AG10803 (cell line): ENCODE data around the gene NDUFAF8.

Experiments
- DNase-seq: peaks from one replicate; pipeline ENCODE4 v3.0.0; 2010; ENCODE audit warnings: low read depth
- H3K4me3 ChIP-seq: 2 replicates; pipeline ENCODE4 v1.5.1; 2011; ENCODE audit warnings: mild to moderate bottlenecking, low read length, control low read depth
- TF ChIP-seq, protein P1 (sequence below): conservative IDR thresholded peaks from 2 replicates; pipeline ENCODE4 v1.5.1; 2011; ENCODE audit warnings: mild to moderate bottlenecking, low read length, control low read depth, inconsistent platforms

Gene NDUFAF8

DNA sequence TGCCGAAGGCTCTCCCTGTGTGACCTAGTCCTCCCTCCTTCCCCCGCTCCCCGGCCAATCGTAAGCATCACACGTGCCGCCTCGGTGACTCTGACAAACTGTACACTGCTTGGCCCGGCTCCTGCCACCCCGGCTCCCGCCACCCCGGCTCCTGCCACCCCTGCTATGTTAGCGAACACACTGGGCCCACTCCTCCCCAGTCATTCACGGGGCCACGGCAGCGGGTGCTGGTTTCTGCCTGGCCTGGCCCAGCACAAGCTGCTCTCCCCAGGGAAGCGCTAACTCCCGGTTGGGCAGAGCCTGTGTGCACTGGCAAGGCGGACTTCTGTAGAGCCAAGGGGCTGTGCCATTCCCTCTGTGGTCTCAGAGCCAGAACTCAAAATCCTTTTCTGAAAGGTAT, 22.0 kb downstream of the NDUFAF8 start:
- TF ChIP-seq, protein P1, sequence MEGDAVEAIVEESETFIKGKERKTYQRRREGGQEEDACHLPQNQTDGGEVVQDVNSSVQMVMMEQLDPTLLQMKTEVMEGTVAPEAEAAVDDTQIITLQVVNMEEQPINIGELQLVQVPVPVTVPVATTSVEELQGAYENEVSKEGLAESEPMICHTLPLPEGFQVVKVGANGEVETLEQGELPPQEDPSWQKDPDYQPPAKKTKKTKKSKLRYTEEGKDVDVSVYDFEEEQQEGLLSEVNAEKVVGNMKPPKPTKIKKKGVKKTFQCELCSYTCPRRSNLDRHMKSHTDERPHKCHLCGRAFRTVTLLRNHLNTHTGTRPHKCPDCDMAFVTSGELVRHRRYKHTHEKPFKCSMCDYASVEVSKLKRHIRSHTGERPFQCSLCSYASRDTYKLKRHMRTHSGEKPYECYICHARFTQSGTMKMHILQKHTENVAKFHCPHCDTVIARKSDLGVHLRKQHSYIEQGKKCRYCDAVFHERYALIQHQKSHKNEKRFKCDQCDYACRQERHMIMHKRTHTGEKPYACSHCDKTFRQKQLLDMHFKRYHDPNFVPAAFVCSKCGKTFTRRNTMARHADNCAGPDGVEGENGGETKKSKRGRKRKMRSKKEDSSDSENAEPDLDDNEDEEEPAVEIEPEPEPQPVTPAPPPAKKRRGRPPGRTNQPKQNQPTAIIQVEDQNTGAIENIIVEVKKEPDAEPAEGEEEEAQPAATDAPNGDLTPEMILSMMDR: no peak
- DNase-seq: no peak
- H3K4me3 ChIP-seq: no peak overlapping the region

DNA sequence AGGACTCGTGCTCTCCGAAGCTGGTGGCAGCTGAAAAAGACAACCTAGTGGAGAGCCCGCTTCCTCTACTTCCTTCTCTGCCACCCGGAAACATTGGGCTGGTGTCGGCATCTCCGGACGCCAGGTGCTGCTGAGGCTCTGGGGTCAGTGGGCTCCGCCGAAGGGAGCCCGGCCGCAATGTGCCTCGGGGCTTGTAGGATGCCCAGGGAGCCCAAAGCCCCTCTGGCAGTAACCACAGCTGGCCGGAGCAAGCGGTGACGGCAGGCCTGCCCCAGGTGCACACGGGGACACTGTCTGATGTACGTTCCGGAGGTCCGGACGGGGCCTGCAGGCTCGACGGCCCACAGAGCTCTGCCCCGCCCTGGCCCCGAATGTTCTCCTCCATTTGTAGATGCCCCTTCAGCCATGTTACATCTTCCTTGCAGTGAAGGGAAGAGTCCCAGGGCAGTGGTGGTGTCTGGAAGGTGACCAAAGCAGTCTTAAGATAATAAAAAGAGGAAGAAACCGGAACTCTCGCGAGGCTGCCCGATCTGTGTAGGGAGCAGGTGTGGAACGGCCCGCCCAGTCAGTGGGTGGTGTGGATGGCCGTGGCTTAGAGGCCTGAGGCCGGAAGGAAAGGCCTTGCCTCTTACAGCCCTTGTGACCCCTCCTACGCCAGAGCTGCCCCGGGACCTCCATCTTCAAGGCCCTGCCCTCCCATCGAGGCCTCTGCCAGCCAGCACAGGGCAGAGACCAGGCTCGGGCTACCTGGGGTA, 22.6 kb downstream of the NDUFAF8 start:
- no peak overlapping the region for H3K4me3 ChIP-seq
- TF ChIP-seq, protein P1: no peak
- no peak for DNase-seq

DNA sequence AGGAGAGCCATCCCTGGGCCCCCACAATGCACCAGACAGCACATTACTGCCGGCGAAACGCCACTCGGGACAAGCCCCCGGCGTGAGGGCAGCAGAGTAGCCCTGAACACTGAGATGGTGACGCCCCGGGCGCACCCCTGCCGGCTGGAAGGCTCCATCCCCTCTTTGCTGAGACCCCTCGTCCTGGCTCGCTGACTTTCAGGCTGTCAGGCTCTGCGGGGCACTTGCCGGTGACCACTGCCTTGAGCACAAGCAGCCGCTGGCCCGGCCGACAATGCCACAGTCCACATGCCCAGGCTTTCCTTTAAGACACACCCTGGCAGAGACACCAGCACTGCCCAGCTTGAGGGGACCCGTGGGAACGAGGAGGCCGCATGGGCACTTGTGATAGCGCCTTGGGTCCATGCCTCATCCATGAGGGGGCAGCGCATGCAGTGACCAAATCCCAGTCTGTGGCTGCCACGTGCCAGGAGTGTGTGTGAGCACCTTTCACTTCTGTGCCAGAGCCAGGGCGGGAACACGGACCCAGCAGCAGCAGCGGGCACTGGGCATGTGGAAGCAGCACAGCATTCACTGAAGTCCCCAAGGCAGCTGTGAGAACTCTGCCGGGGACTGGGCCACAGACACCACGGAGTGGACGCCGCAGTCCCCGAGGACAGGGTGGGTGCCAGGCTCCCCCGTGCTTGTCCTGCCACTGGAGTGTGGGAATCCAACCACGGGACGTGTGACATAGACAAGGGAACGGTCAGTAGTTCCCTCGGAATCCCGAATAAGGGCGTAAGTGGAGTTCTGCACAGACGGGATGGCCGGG, 24.5 kb downstream of the NDUFAF8 start:
- DNase-seq: no peak
- H3K4me3 ChIP-seq: no peak overlapping the region
- TF ChIP-seq, protein P1: no peak

DNA sequence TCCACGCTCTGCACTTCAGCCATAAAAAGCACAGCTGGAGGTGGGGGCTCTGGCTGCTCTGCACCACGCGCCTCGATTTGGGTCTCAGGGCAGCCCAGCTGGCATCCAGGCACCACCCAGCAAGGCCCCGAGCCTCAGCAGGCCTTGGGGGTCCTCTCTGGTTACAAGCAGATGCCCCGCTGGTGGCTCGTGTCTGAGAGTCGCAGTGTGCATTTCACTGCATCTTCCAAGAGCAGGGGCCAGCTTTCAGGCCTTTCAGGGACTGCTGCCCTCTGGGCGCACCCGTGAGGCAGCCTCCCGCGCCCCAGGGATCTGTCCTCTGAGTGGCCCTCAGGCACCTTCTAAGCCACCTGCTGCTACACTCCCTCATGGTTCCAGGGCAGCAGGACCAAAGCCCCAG, 25.5 kb downstream of the NDUFAF8 start:
- DNase-seq: no peak
- TF ChIP-seq, protein P1: no peak
- H3K4me3 ChIP-seq: no peak overlapping the region

DNA sequence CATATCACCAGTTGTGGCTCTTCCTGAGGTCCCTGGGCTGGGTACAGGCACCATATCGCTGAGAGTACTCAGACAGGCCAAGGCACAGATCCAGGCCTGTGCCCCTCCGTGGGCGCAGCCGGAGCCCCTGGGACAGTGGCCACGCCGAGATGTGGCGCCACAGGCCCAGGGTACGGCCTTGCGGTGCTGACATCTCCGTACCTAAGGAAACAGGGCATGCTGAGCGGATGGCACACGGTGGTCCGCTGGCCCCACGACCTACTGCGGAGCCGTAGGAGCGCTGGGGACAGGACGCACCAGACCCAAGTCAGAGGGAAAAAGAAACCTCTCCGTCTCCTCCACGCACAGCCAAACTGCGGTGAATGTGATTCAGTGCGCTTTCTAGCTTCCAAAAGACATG, 26.5 kb downstream of the NDUFAF8 start:
- DNase-seq: no peak
- TF ChIP-seq, protein P1: no peak
- H3K4me3 ChIP-seq: no peak overlapping the region

DNA sequence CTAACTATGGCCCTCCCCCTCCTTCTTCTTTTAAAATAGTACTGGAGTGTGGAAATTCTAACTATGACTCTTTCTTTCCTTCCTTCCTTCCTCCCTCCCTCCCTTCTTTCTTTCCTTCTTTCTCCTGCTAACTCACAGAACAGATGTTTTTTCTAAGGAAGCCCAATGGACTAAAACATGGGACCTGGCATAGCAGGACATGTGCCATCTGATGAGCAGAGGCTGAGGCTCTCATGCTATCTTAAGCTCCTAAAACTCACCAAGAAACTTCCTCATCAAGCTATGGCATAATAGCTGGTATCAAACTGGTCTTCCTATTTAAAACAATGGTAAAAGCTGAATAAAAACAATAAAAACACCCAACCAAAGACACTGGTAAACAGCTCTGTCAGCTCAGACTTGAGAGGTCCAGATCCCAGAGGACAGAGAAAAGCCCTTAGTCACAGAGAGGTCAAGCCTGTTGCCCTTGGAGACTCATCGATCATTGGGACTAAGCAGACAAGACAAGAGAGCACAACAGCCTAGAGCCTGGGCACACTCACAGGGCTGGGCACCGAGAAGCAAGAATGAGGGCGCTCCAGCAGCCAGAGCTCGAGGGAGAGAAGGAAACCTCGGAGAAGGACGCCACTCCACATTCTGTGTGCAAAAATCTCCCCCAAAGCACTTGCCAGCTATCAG, 28.4 kb downstream of the NDUFAF8 start:
- TF ChIP-seq, protein P1: no peak
- no peak overlapping the region for H3K4me3 ChIP-seq
- no peak for DNase-seq
